ENCODE results near the gene EID3. TPM values are rescaled to one million over a fixed set of nuclear protein-coding genes. Genes with fewer than 3 reads are reported as not detected.

The EID3 gene
- polyA plus RNA-seq, 1 donor from 2014 or later = 0.37 TPM

DNA sequence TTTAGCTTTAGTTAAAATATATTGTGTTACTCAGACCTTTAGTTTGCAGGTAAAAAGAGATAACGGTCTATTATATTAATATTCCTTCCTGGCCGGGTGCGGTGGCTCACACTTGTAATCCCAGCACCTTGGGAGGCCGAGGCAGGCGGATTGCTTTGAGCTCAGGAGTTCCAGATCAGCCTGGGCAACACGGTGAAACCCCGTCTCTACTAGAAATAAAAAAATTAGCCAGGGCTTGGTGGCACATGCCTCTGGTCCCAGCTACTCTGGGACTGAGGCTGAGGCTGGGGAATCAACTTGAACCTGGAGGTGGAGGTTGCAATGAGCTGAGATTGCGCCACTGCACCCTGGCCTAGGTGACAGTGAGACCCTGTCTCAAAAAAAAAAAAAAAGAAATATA is 13.2 kb upstream of the EID3 start:
- Histone ChIP-seq H3K9me3 (ENCODE audit: low read length) (no peaks in the 10 kb centered on the region), H3K27me3 (ENCODE audit: insufficient read depth, low read depth, low read length) (no peaks in the 10 kb centered on the region), H3K4me3 (ENCODE audit: low read length) (no peak overlapping the region), H3K36me3 (ENCODE audit: insufficient read depth, low read length) (no peaks in the 10 kb centered on the region), H3K4me2 (ENCODE audit: low read length) (peak overlapping the region; percentile 100), H2AFZ (ENCODE audit: low read depth, low read length) (no peak overlapping the region), H3K9ac (ENCODE audit: low read length) (no peak overlapping the region), H3K9me2 (ENCODE audit: insufficient read depth, low read length) (no peaks in the 10 kb centered on the region), H4K20me1 (ENCODE audit: insufficient read depth) (no peaks in the 10 kb centered on the region), H3K27ac (ENCODE audit: low read length) (no peak overlapping the region), H3F3A (ENCODE audit: insufficient read depth, low read length, poor library complexity, severe bottlenecking) (no peaks in the 10 kb centered on the region), H3K79me2 (replicated peaks; ENCODE audit: insufficient read depth, low read length) (peaks cover 33% of the 10 kb centered on the region)
- no peak for TF ChIP-seq POLR2AphosphoS5 (IDR thresholded peaks at IDR 0.05)
- TF ChIP-seq, protein P1, sequence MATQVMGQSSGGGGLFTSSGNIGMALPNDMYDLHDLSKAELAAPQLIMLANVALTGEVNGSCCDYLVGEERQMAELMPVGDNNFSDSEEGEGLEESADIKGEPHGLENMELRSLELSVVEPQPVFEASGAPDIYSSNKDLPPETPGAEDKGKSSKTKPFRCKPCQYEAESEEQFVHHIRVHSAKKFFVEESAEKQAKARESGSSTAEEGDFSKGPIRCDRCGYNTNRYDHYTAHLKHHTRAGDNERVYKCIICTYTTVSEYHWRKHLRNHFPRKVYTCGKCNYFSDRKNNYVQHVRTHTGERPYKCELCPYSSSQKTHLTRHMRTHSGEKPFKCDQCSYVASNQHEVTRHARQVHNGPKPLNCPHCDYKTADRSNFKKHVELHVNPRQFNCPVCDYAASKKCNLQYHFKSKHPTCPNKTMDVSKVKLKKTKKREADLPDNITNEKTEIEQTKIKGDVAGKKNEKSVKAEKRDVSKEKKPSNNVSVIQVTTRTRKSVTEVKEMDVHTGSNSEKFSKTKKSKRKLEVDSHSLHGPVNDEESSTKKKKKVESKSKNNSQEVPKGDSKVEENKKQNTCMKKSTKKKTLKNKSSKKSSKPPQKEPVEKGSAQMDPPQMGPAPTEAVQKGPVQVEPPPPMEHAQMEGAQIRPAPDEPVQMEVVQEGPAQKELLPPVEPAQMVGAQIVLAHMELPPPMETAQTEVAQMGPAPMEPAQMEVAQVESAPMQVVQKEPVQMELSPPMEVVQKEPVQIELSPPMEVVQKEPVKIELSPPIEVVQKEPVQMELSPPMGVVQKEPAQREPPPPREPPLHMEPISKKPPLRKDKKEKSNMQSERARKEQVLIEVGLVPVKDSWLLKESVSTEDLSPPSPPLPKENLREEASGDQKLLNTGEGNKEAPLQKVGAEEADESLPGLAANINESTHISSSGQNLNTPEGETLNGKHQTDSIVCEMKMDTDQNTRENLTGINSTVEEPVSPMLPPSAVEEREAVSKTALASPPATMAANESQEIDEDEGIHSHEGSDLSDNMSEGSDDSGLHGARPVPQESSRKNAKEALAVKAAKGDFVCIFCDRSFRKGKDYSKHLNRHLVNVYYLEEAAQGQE (IDR thresholded peaks at IDR 0.05; ENCODE audit: borderline replicate concordance) = no peak

DNA sequence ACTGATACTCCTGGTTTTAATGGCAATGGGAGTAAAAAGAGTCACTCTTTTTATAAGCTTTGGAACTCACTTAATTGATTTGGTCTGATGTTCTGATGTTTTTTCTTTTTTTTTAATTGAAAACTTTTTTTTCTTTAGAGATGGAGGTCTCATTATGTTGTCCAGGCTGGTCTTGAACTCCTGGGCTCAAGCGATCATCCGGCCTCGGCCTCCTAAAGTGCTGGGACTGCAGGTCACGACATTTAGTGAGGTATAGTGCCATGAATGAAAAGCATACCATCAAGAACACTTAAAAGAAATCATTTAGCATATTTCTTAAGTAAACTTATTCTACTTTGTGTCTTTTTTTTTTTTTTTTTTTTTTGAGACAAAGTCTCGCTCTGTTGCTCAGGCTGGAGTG is 12.7 kb upstream of the EID3 start:
- no peaks in the 10 kb centered on the region for H4K20me1 ChIP-seq (ENCODE audit: insufficient read depth)
- H3K9ac ChIP-seq (ENCODE audit: low read length) = no peak overlapping the region
- H3F3A ChIP-seq (ENCODE audit: insufficient read depth, low read length, poor library complexity, severe bottlenecking) = no peaks in the 10 kb centered on the region
- no peaks in the 10 kb centered on the region for H3K27me3 ChIP-seq (ENCODE audit: insufficient read depth, low read depth, low read length)
- H3K36me3 ChIP-seq (ENCODE audit: insufficient read depth, low read length) = peaks cover 4% of the 10 kb centered on the region
- H3K79me2 ChIP-seq (replicated peaks; ENCODE audit: insufficient read depth, low read length) = peaks cover 38% of the 10 kb centered on the region
- H2AFZ ChIP-seq (ENCODE audit: low read depth, low read length) = no peak overlapping the region
- no peaks in the 10 kb centered on the region for H3K9me2 ChIP-seq (ENCODE audit: insufficient read depth, low read length)
- H3K9me3 ChIP-seq (ENCODE audit: low read length) = no peaks in the 10 kb centered on the region
- TF ChIP-seq, protein P1 (IDR thresholded peaks at IDR 0.05; ENCODE audit: borderline replicate concordance) = no peak
- TF ChIP-seq, protein P2, sequence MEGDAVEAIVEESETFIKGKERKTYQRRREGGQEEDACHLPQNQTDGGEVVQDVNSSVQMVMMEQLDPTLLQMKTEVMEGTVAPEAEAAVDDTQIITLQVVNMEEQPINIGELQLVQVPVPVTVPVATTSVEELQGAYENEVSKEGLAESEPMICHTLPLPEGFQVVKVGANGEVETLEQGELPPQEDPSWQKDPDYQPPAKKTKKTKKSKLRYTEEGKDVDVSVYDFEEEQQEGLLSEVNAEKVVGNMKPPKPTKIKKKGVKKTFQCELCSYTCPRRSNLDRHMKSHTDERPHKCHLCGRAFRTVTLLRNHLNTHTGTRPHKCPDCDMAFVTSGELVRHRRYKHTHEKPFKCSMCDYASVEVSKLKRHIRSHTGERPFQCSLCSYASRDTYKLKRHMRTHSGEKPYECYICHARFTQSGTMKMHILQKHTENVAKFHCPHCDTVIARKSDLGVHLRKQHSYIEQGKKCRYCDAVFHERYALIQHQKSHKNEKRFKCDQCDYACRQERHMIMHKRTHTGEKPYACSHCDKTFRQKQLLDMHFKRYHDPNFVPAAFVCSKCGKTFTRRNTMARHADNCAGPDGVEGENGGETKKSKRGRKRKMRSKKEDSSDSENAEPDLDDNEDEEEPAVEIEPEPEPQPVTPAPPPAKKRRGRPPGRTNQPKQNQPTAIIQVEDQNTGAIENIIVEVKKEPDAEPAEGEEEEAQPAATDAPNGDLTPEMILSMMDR (IDR thresholded peaks at IDR 0.05; ENCODE audit: poor library complexity, severe bottlenecking) = no peak
- TF ChIP-seq EZH2 (IDR thresholded peaks at IDR 0.05; ENCODE audit: borderline replicate concordance, insufficient read depth, low read length, poor library complexity, severe bottlenecking) (no peak), MXI1 (conservative IDR thresholded peaks at IDR 0.05; ENCODE audit: poor library complexity, severe bottlenecking) (no peak), POLR2AphosphoS5 (IDR thresholded peaks at IDR 0.05) (no peak)
- H3K4me2 ChIP-seq (ENCODE audit: low read length) = no peak overlapping the region
- no peak overlapping the region for H3K27ac ChIP-seq (ENCODE audit: low read length)
- no peak overlapping the region for H3K4me3 ChIP-seq (ENCODE audit: low read length)

Data from neural cell (in vitro differentiated cells).